ENCODE results near the gene ATXN1. TPM values are rescaled to one million over a fixed set of nuclear protein-coding genes. Genes with fewer than 3 reads are reported as not detected.

The ATXN1 gene
- total and polyA plus RNA-seq, 2 of the 13 experiments (the other 11 are each of a cell fraction or from before 2014, with no cell fraction given), result 20.7 to 39.5 TPM

- H3K79me2 ChIP-seq (ENCODE audit: insufficient read depth, low read length), result peaks cover 54% of the 10 kb centered on the region
- peaks cover 6% of the 10 kb centered on the region; the same call in 1 of the 2 replicates for H4K20me1 ChIP-seq (ENCODE audit: insufficient read depth, low read length)
- no peaks in the 10 kb centered on the region for H3K9me3 ChIP-seq (ENCODE audit: low read length)
- intact Hi-C loops (cut with micrococcal nuclease; ENCODE audit: unreplicated experiment) (no loop called here), in situ Hi-C loops (cut with HindIII; ENCODE audit: extremely low pct_ligation_motif_present, low pct_unique_long_range_greater_than_20kb) (no loop called here)
- DNase-seq (ENCODE audit: low spot score), result peak; percentile 74
- peaks cover 65% of the 10 kb centered on the region for H3K4me1 ChIP-seq (ENCODE audit: insufficient read depth, low read length)
- no peaks in the 10 kb centered on the region for H3K27me3 ChIP-seq (ENCODE audit: control insufficient read depth in 1 of 2, insufficient read depth in 2 of 2, low read length in 2 of 2)
- H3K36me3 ChIP-seq (replicated peaks in 1 of 2; ENCODE audit: control insufficient read depth in 1 of 2, insufficient read depth in 2 of 2, low read length in 2 of 2), result peaks cover 0 to 2% of the 10 kb centered on the region in 2 experiments; a peak in 1 of 5 replicates
- POLR2A ChIA-PET, result interaction anchor here (0.8 to 1.6 kb wide), 5 partner anchors 12 to 177 kb away, joined by 3 to 6 read pairs (median 3); no protein-coding TSS in a partner anchor
- no TSS peak for BruUV-seq (replicated peaks)
- CTCF ChIA-PET (ENCODE audit: low intra/inter-chr PET ratio, low total read pairs), result no interaction called here
- H2AFZ ChIP-seq (ENCODE audit: low read length), result no peak overlapping the region
- WGBS (ENCODE audit: low lambda C conversion rate), result 20% methylated on average over 2 of the region's 2 CpGs
- no peak overlapping the region for H3K4me2 ChIP-seq (ENCODE audit: low read depth, low read length)
- no peak overlapping the region for H3K4me3 ChIP-seq (replicated peaks in 1 of 3; ENCODE audit: insufficient read depth in 1 of 3, low read depth in 2 of 3, low read length in 3 of 3)
- peak overlapping the region; percentile 4 for H3K27ac ChIP-seq (ENCODE audit: extremely low read length, insufficient read depth, low read length)
- H3K9ac ChIP-seq (ENCODE audit: insufficient read depth, low read depth, low read length), result no peak overlapping the region
- no peak for FAIRE-seq
- ATAC-seq, result peak; percentile 31; the same call in 2 of the 3 replicates
- peak; percentile 81; the same call in 1 of the 2 replicates for TF ChIP-seq RCOR2 (CRISPR knock-in tag; IDR thresholded peaks at IDR 0.05)
- no peak for TF ChIP-seq ZHX2 (IDR thresholded peaks at IDR 0.05; ENCODE audit: low read depth)
- no peak for TF ChIP-seq ZHX2 (CRISPR knock-in tag; IDR thresholded peaks at IDR 0.05; ENCODE audit: borderline replicate concordance)
- TF ChIP-seq ZFP1 (CRISPR knock-in tag; IDR thresholded peaks at IDR 0.05), result no peak
- TF ChIP-seq EHMT2 (IDR thresholded peaks at IDR 0.05; ENCODE audit: borderline replicate concordance, low read depth, low read length), result peak; percentile 65; the same call in 1 of the 2 replicates
- no peak for TF ChIP-seq NBN (conservative IDR thresholded peaks at IDR 0.05)
- TF ChIP-seq NFE2L2 (IDR thresholded peaks at IDR 0.05; ENCODE audit: low read length), result no peak
- no peak for TF ChIP-seq GABPA (IDR thresholded peaks at IDR 0.05; ENCODE audit: low read depth, low read length)
- no peak for TF ChIP-seq GABPA (CRISPR knock-in tag; IDR thresholded peaks at IDR 0.05; ENCODE audit: low read depth)
- TF ChIP-seq FOSL2 (CRISPR knock-in tag; IDR thresholded peaks at IDR 0.05), result peak; percentile 63
- TF ChIP-seq SIX4 (CRISPR knock-in tag; IDR thresholded peaks at IDR 0.05), result no peak
- TF ChIP-seq CREB1 (IDR thresholded peaks at IDR 0.05), result peak; percentile 22; the same call in 1 of the 2 replicates
- peak; percentile 63 for TF ChIP-seq CREB1 (CRISPR knock-in tag; IDR thresholded peaks at IDR 0.05)
- peak; percentile 6; the same call in 1 of the 2 replicates for TF ChIP-seq MAFF (IDR thresholded peaks at IDR 0.05; ENCODE audit: low read depth, low read length)
- peak; percentile 87 for TF ChIP-seq KDM1A (CRISPR knock-in tag; IDR thresholded peaks at IDR 0.05)
- 0 out of 2 replicates have a peak, but pooled peaks have one; percentile 26 for TF ChIP-seq PAXIP1 (CRISPR knock-in tag; conservative IDR thresholded peaks at IDR 0.05)
- no peak for TF ChIP-seq RXRA (CRISPR knock-in tag; IDR thresholded peaks at IDR 0.05)
- no peak for TF ChIP-seq BHLHE40 (IDR thresholded peaks at IDR 0.05; ENCODE audit: low read length)
- TF ChIP-seq ZNF614 (CRISPR knock-in tag; IDR thresholded peaks at IDR 0.05; ENCODE audit: borderline replicate concordance), result no peak
Observed at GRCh38 chr6:16716321-16716858, 44.9 kb downstream of the ATXN1 start.
